NB4 (cell line): ENCODE measurements around the gene CCK.

ENCODE experiments used
- CTCF ChIP-seq: IDR thresholded peaks from one replicate; pipeline ENCODE4 v1.5.1; 2012; ENCODE audit warnings: low read depth, low read length
- POLR2A ChIP-seq: IDR thresholded peaks from 2 replicates; pipeline ENCODE4 v1.6.1; 2011; ENCODE audit warnings: mild to moderate bottlenecking; ENCODE audit not compliant: insufficient read length; ENCODE audit errors: extremely low read depth

- TF ChIP-seq CTCF = no peak
- TF ChIP-seq POLR2A = no peak
Observed at GRCh38 chr3:42273361-42273760, 7.4 kb upstream of the CCK start.
